ENCODE data around the gene GNB1L. TPM values are rescaled to one million over a fixed set of nuclear protein-coding genes. Genes with fewer than 3 reads are reported as not detected.

GNB1L gene
- total RNA-seq, 4 donors from 2014 or later = 4.8 to 8.7 (median 7.4) TPM

DNA sequence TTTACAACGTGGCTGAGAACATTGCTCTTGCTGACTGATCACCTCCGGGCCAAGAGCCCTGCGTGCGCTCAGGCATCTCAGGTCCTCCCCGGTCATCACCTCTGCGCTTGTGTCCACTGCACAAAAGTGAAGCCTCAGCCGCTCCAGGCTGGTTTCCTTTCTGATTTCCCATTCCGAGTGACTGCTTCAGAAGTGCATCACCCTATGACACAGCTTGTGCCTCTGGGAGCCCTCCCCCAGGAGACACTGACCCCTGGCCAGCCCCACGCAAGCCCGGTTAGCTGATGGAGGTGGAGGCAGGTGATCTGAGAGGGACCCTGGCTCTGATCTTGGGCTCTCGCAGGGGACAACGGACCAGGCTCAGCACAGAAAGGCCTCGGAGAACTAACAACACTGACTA lies 38.3 kb upstream of the GNB1L start:
- H3K36me3 ChIP-seq = peaks cover 0 to 93% of the 10 kb centered on the region in 2 donors
- TF ChIP-seq POLR2AphosphoS5 (IDR thresholded peaks at IDR 0.05) (no peak), POLR2A (IDR thresholded peaks at IDR 0.05) (no peak), EP300 (IDR thresholded peaks at IDR 0.05) (no peak)
- TF ChIP-seq, protein P1, sequence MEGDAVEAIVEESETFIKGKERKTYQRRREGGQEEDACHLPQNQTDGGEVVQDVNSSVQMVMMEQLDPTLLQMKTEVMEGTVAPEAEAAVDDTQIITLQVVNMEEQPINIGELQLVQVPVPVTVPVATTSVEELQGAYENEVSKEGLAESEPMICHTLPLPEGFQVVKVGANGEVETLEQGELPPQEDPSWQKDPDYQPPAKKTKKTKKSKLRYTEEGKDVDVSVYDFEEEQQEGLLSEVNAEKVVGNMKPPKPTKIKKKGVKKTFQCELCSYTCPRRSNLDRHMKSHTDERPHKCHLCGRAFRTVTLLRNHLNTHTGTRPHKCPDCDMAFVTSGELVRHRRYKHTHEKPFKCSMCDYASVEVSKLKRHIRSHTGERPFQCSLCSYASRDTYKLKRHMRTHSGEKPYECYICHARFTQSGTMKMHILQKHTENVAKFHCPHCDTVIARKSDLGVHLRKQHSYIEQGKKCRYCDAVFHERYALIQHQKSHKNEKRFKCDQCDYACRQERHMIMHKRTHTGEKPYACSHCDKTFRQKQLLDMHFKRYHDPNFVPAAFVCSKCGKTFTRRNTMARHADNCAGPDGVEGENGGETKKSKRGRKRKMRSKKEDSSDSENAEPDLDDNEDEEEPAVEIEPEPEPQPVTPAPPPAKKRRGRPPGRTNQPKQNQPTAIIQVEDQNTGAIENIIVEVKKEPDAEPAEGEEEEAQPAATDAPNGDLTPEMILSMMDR (IDR thresholded peaks at IDR 0.05) = no peak
- no peak overlapping the region for H3K4me3 ChIP-seq
- 20 to 83% methylated on average over 1 to 10 of the region's 13 CpGs for WGBS, 2 donors (ENCODE audit: low coverage in 1 of 2)
- H3K9me3 ChIP-seq = no peaks in the 10 kb centered on the region
- ATAC-seq = no peak
- H3K4me1 ChIP-seq = peaks cover 0 to 21% (median 5%) of the 10 kb centered on the region in 3 donors
- peak overlapping the region in 1 of 4 donors; percentile 18 for H3K27ac ChIP-seq
- no peaks in the 10 kb centered on the region for H3K27me3 ChIP-seq

GRCh38 chr22:19892257-19892879 lies 37.7 kb upstream of the GNB1L start:
- H3K36me3 ChIP-seq = peaks cover 0 to 93% of the 10 kb centered on the region in 2 donors
- peaks cover 0 to 21% (median 5%) of the 10 kb centered on the region in 3 donors for H3K4me1 ChIP-seq
- no peak for ATAC-seq
- H3K27ac ChIP-seq = peak overlapping the region in 2 of 4 donors; percentile 6 to 42
- no peaks in the 10 kb centered on the region for H3K27me3 ChIP-seq
- 25% methylated on average over 10 of the region's 24 CpGs; no CpG with 5 or more reads in 1 of the 2 donors for WGBS, 2 donors (ENCODE audit: low coverage in 1 of 2)
- TF ChIP-seq POLR2A (IDR thresholded peaks at IDR 0.05) = no peak
- no peak for TF ChIP-seq POLR2AphosphoS5 (IDR thresholded peaks at IDR 0.05)
- no peak for TF ChIP-seq EP300 (IDR thresholded peaks at IDR 0.05)
- TF ChIP-seq, protein P1 (IDR thresholded peaks at IDR 0.05) = no peak
- H3K4me3 ChIP-seq = peak overlapping the region in 1 of 2 donors; percentile 10
- H3K9me3 ChIP-seq = no peaks in the 10 kb centered on the region

DNA sequence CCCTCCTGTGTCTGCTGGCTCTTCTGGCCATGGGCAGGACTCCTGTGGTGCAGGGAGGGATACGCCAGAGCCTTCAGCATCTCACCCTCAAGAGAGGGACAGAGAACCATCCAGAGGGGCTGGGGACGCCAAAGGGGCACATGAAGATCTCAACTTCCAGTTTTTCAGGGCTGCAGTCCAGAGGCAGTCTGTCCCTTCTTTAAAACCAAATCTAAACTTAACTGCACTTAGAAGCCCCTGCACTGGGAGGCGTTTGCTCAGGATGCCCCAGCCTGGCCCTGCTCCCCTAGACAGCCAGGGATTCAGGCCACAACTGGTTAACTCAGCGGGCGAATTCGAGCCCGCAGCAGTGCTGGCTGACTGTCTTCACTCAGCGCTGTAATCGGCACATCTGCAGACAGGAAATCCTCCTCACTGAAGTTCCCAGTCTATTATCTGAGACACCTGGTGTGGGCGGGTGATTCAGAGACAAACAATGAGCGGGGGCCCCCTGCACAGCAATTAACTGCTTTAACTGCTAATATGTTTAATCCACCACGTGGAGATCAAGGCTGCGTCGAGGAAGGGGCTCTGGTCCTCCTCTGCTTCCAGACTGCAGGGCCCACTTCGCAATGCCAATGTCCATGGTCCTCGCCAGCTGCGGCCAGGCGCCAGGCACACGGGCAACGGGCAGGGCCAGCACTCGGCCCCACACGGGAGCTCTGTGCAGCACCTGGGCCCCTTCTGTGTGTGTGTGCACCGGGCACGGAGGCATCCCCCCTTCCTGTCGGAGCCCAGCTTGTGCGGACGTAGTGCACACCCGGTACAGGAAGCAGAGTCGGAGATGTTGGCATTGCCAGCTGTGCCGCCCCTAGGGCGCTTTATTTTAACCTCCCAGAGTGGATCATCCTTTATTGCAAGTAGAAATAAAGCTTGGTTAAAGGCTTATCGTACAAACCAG lies 36.9 kb upstream of the GNB1L start:
- Histone ChIP-seq H3K27me3 (no peaks in the 10 kb centered on the region), H3K9me3 (no peaks in the 10 kb centered on the region), H3K27ac (peak overlapping the region in 1 of 4 donors; percentile 6), H3K4me1 (peaks cover 0 to 24% (median 5%) of the 10 kb centered on the region in 3 donors), H3K36me3 (peaks cover 0 to 93% of the 10 kb centered on the region in 2 donors), H3K4me3 (peak overlapping the region in 1 of 2 donors; percentile 10)
- WGBS, 2 donors (ENCODE audit: low coverage in 1 of 2) = 49% methylated on average over 7 of the region's 32 CpGs; no CpG with 5 or more reads in 1 of the 2 donors
- TF ChIP-seq, protein P1 (IDR thresholded peaks at IDR 0.05) = no peak
- TF ChIP-seq POLR2AphosphoS5 (IDR thresholded peaks at IDR 0.05) (no peak), POLR2A (IDR thresholded peaks at IDR 0.05) (peak in 1 of 2 donors; percentile 11), EP300 (IDR thresholded peaks at IDR 0.05) (no peak)
- ATAC-seq = no peak

- WGBS, 2 donors (ENCODE audit: low coverage in 1 of 2) = 86% methylated on average over 3 of the region's 20 CpGs; no CpG with 5 or more reads in 1 of the 2 donors
- no peak for ATAC-seq
- no peaks in the 10 kb centered on the region for H3K27me3 ChIP-seq
- peaks cover 0 to 94% of the 10 kb centered on the region in 2 donors for H3K36me3 ChIP-seq
- TF ChIP-seq, protein P1 (IDR thresholded peaks at IDR 0.05) = no peak
- no peak for TF ChIP-seq POLR2A (IDR thresholded peaks at IDR 0.05)
- TF ChIP-seq EP300 (IDR thresholded peaks at IDR 0.05) = no peak
- TF ChIP-seq POLR2AphosphoS5 (IDR thresholded peaks at IDR 0.05) = no peak
- H3K9me3 ChIP-seq = no peaks in the 10 kb centered on the region
- no peak overlapping the region for H3K27ac ChIP-seq
- H3K4me1 ChIP-seq = peaks cover 0 to 30% (median 5%) of the 10 kb centered on the region in 3 donors
- H3K4me3 ChIP-seq = no peak overlapping the region
Observed at GRCh38 chr22:19890502-19891316, 36.0 kb upstream of the GNB1L start.

All from gastroesophageal sphincter (tissue), 4 donors.